H1 (cell line): ENCODE measurements around the gene USP7. TPM values are rescaled to one million over a fixed set of nuclear protein-coding genes. Genes with fewer than 3 reads are reported as not detected.

Experiments used
- CTCF ChIA-PET: fragments of 300-600 bp; sonication (Branson Sonifier 250); formaldehyde crosslinking; loops from one replicate; lab custom pipeline; 2021; ENCODE audit not compliant: partially characterized antibody; lab: Charles Lee
- POLR2A ChIA-PET: fragments of 300-600 bp; sonication (Branson Sonifier 250); formaldehyde crosslinking; loops from one replicate; lab custom pipeline; 2021; ENCODE audit warnings: inconsistent platforms; ENCODE audit not compliant: partially characterized antibody; lab: Charles Lee
- DNase-seq, 2 experiments: peaks; one replicate each; pipeline versions ENCODE4 v3.0.0 to v3.0.0-alpha.2; 2010 to 2022; ENCODE audit warnings: low spot score in 2 of 2, low read depth in 1 of 2, mixed read lengths in 1 of 2
- FAIRE-seq: peaks from 2 replicates; lab custom pipeline; 2011; peaks lifted over from hg19 to GRCh38; lab: Jason Lieb, UNC
- H2AFZ ChIP-seq: 2 replicates; pipeline ENCODE4 v1.8.1; 2012; ENCODE audit warnings: low read length, inconsistent platforms
- H2AK5ac ChIP-seq: 2 replicates; pipeline ENCODE4 v1.6.1; 2013; ENCODE audit warnings: low read depth, low read length
- H2BK120ac ChIP-seq: replicated peaks from 2 replicates; pipeline ENCODE3; 2013; ENCODE audit warnings: low read depth, low read length, inconsistent platforms
- H2BK12ac ChIP-seq: 2 replicates; pipeline ENCODE4 v1.6.1; 2013; ENCODE audit warnings: low read depth, low read length
- H2BK15ac ChIP-seq: 2 replicates; pipeline ENCODE4 v1.6.1; 2013; ENCODE audit warnings: low read length
- H2BK20ac ChIP-seq: 2 replicates; pipeline ENCODE4 v1.6.1; 2013; ENCODE audit warnings: low read length
- H2BK5ac ChIP-seq: 2 replicates; pipeline ENCODE4 v1.6.1; 2013; ENCODE audit warnings: low read depth, low read length
- H3K14ac ChIP-seq: 2 replicates; pipeline ENCODE4 v1.6.1; 2013; ENCODE audit warnings: inconsistent platforms; ENCODE audit not compliant: insufficient read length
- H3K18ac ChIP-seq: 2 replicates; pipeline ENCODE4 v1.6.1; 2013; ENCODE audit warnings: low read length; ENCODE audit errors: extremely low read depth
- H3K23ac ChIP-seq: 2 replicates; pipeline ENCODE4 v1.6.1; 2013; ENCODE audit warnings: inconsistent platforms; ENCODE audit not compliant: insufficient read length
- H3K23me2 ChIP-seq: 2 replicates; pipeline ENCODE4 v1.6.1; 2013; ENCODE audit warnings: low read depth, low read length
- H3K27ac ChIP-seq: 2 replicates; pipeline ENCODE4 v1.6.1; 2011; ENCODE audit warnings: low read depth, low read length, inconsistent platforms
- H3K27me3 ChIP-seq, 4 experiments: replicated peaks in 1 of 4; 1 replicate in 1 of 4; 2 replicates in 3 of 4; pipeline versions ENCODE4 v1.6.1 to v1.8.1; 2011 to 2013; ENCODE audit warnings: low read length in 3 of 4, mild to moderate bottlenecking in 3 of 4, inconsistent platforms in 2 of 4, mixed read lengths in 2 of 4, moderate library complexity in 1 of 4; ENCODE audit not compliant: control insufficient read depth in 3 of 4, insufficient read depth in 3 of 4; ENCODE audit errors: extremely low read depth in 1 of 4
- H3K36me3 ChIP-seq, 4 experiments: 2 replicates each; pipeline versions ENCODE4 v1.6.1 to v1.8.1; 2011 to 2013; ENCODE audit warnings: mild to moderate bottlenecking in 4 of 4, low read length in 3 of 4, moderate library complexity in 2 of 4, control low read depth in 1 of 4, inconsistent platforms in 1 of 4; ENCODE audit not compliant: insufficient read depth in 4 of 4, control insufficient read depth in 2 of 4
- H3K4ac ChIP-seq: replicated peaks from 2 replicates; pipeline ENCODE3; 2013; ENCODE audit warnings: low read length, low read depth, mixed read lengths, inconsistent platforms; ENCODE audit not compliant: insufficient read length
- H3K4me1 ChIP-seq, 4 experiments: replicated peaks in 1 of 4; 1 replicate in 1 of 4; 2 replicates in 3 of 4; pipeline versions ENCODE4 v1.6.1 to v1.8.1; 2011 to 2013; ENCODE audit warnings: low read length in 3 of 4, inconsistent platforms in 2 of 4, mixed read lengths in 1 of 4; ENCODE audit not compliant: insufficient read depth in 4 of 4, control insufficient read depth in 3 of 4
- H3K4me2 ChIP-seq, 2 experiments: 2 replicates each; pipeline versions ENCODE4 v1.6.1 to v1.8.1; 2011 to 2013; ENCODE audit warnings: low read depth in 2 of 2, low read length in 2 of 2, control low read depth in 1 of 2, inconsistent platforms in 1 of 2, mild to moderate bottlenecking in 1 of 2; ENCODE audit not compliant: insufficient read depth in 1 of 2
- H3K4me3 ChIP-seq, 4 experiments: fragments of 200-600, 300-600 bp in 1 of 4; sonication (generic), shearing (Covaris generic), sonication (Bioruptor Twin) in 1 of 4; 2 replicates each; pipeline versions ENCODE4 v1.5.1 to v1.8.1; 2011 to 2016; ENCODE audit warnings: low read length in 4 of 4, low read depth in 3 of 4, control low read depth in 2 of 4, inconsistent platforms in 2 of 4, mild to moderate bottlenecking in 2 of 4, mixed read lengths in 1 of 4, moderate library complexity in 1 of 4; ENCODE audit not compliant: insufficient read depth in 2 of 4; ENCODE audit errors: extremely low read depth in 1 of 4
- H3K56ac ChIP-seq: replicated peaks from 2 replicates; pipeline ENCODE3; 2013; ENCODE audit warnings: low read depth, mild to moderate bottlenecking, mixed read lengths, low read length, inconsistent platforms; ENCODE audit not compliant: insufficient read length
- H3K79me1 ChIP-seq: 2 replicates; pipeline ENCODE4 v1.6.1; 2013; ENCODE audit warnings: low read depth, low read length, control low read depth
- H3K79me2 ChIP-seq, 2 experiments: 2 replicates each; pipeline versions ENCODE4 v1.6.1 to v1.8.1; 2012 to 2013; ENCODE audit warnings: low read length in 2 of 2, mild to moderate bottlenecking in 2 of 2, inconsistent platforms in 1 of 2; ENCODE audit not compliant: insufficient read depth in 2 of 2, control insufficient read depth in 1 of 2
- H3K9ac ChIP-seq, 4 experiments: replicated peaks in 1 of 4; 1 replicate in 1 of 4; 2 replicates in 3 of 4; pipeline versions ENCODE4 v1.6.1 to v1.8.1; 2011 to 2013; ENCODE audit warnings: low read depth in 3 of 4, low read length in 3 of 4, control low read depth in 2 of 4, mild to moderate bottlenecking in 2 of 4, moderate library complexity in 2 of 4, inconsistent platforms in 1 of 4; ENCODE audit errors: extremely low read depth in 1 of 4
- H3K9me3 ChIP-seq, 2 experiments: 2 replicates each; pipeline versions ENCODE4 v1.6.1 to v1.8.1; 2012 to 2013; ENCODE audit warnings: mild to moderate bottlenecking in 2 of 2, moderate library complexity in 2 of 2, control low read depth in 1 of 2, inconsistent platforms in 1 of 2, low read depth in 1 of 2, low read length in 1 of 2, mixed read lengths in 1 of 2; ENCODE audit not compliant: insufficient read depth in 2 of 2
- H4K20me1 ChIP-seq, 2 experiments: replicated peaks in 1 of 2; 2 replicates each; pipeline versions ENCODE3 to v1.8.1; 2011 to 2013; ENCODE audit warnings: inconsistent platforms in 2 of 2, low read length in 2 of 2, mild to moderate bottlenecking in 1 of 2; ENCODE audit not compliant: insufficient read depth in 2 of 2, control insufficient read depth in 1 of 2
- H4K5ac ChIP-seq: 2 replicates; pipeline ENCODE4 v1.6.1; 2013; ENCODE audit warnings: low read length, low read depth, mixed read lengths, inconsistent platforms; ENCODE audit not compliant: insufficient read length
- H4K8ac ChIP-seq: 2 replicates; pipeline ENCODE4 v1.8.0; 2013; ENCODE audit warnings: mild to moderate bottlenecking, moderate library complexity, low read length, inconsistent platforms; ENCODE audit not compliant: insufficient read depth; ENCODE audit errors: extremely low read depth
- H4K91ac ChIP-seq: replicated peaks from 2 replicates; pipeline ENCODE3; 2013; ENCODE audit warnings: low read length, mixed read lengths, inconsistent platforms; ENCODE audit not compliant: insufficient read length
- BACH1 ChIP-seq: IDR thresholded peaks from 2 replicates; pipeline ENCODE4 v1.6.1; 2012; ENCODE audit warnings: low read length, improper control_type of control experiment
- BRCA1 ChIP-seq: IDR thresholded peaks from 2 replicates; pipeline ENCODE4 v1.6.1; 2012; ENCODE audit warnings: low read depth, low read length, improper control_type of control experiment
- CEBPB ChIP-seq: IDR thresholded peaks from 2 replicates; pipeline ENCODE4 v1.6.1; 2012; ENCODE audit warnings: low read depth, low read length
- HDAC6 ChIP-seq: IDR thresholded peaks from one replicate; pipeline ENCODE4 v1.7.1; 2012; ENCODE audit warnings: low read depth, mild to moderate bottlenecking, inconsistent platforms, low read length, moderate library complexity
- KDM5A ChIP-seq: fragments of 200-600 bp; IDR thresholded peaks from 2 replicates; pipeline ENCODE4 v1.7.1; 2012; ENCODE audit warnings: mild to moderate bottlenecking, low read length, inconsistent platforms, mixed read lengths
- POLR2A ChIP-seq, 2 experiments: IDR thresholded peaks; 1 replicate in 1 of 2; 2 replicates in 1 of 2; pipeline ENCODE4 v1.6.1; 2011; ENCODE audit warnings: low read depth in 2 of 2, low read length in 2 of 2, mild to moderate bottlenecking in 2 of 2; ENCODE audit errors: control extremely low read depth in 1 of 2
- RFX5 ChIP-seq: IDR thresholded peaks from 2 replicates; pipeline ENCODE4 v1.6.1; 2011; ENCODE audit warnings: low read depth, low read length, improper control_type of control experiment, borderline replicate concordance
- SAP30 ChIP-seq: fragments of 300-600 bp; sonication (generic); IDR thresholded peaks from 2 replicates; pipeline ENCODE4 v1.7.1; 2012; ENCODE audit warnings: low read length, moderate library complexity, mild to moderate bottlenecking, inconsistent platforms; ENCODE audit not compliant: insufficient read depth, insufficient replicate concordance
- ZNF274 ChIP-seq: IDR thresholded peaks from 2 replicates; pipeline ENCODE4 v1.7.0; 2012; ENCODE audit warnings: low read length, borderline replicate concordance; ENCODE audit errors: extremely low read depth
- WGBS, 2 experiments: shearing (Covaris generic) in 1 of 2; methylation state at CpG; one replicate each; pipeline versions ENCODE4 v1.1.6 to v1.1.7; 2013 to 2015; ENCODE audit warnings: low lambda C conversion rate in 2 of 2, mixed read lengths in 2 of 2, inconsistent platforms in 1 of 2, low coverage in 1 of 2, missing lambda C conversion rate in 1 of 2; ENCODE audit not compliant: insufficient replicate concordance in 2 of 2, insufficient coverage in 1 of 2, insufficient read length in 1 of 2; ENCODE audit errors: extremely low coverage in 1 of 2, missing lambda C conversion rate in 1 of 2; 5-methylcytosine and 5-hydroxymethylcytosine counted together
- polyA plus RNA-seq, 7 experiments: library from polyadenylated mRNA; depleted of rRNA in 3 of 7; stranded (reverse) in 5 of 7; unstranded in 2 of 7; fragments of >200 nt in 5 of 7; fragments of 200-250 nt in 2 of 7; gene quantifications; 1 replicate in 5 of 7; 2 replicates in 1 of 7; 4 replicates in 1 of 7; pipeline versions ENCODE4 v1.2.1 to v1.2.3, GENCODE V29; 2011 to 2013; ENCODE audit warnings: missing spikeins in 2 of 7, mixed read lengths in 2 of 7
- total RNA-seq: library from RNA; stranded (reverse); fragmentation: NEBNext Ultra II Directional; extraction: Animal tissue kit (Norgen Biotek cat#: 25700); gene quantifications from 2 replicates; pipeline ENCODE4 v1.2.1, GENCODE V29; 2021
- TF ChIP-seq, protein P1 (sequence below), 3 experiments: IDR thresholded peaks; 1 replicate in 2 of 3; 2 replicates in 1 of 3; pipeline versions ENCODE4 v1.5.1 to v1.6.1; 2011; ENCODE audit warnings: low read length in 3 of 3, mild to moderate bottlenecking in 3 of 3, inconsistent platforms in 2 of 3, low read depth in 1 of 3, moderate library complexity in 1 of 3; ENCODE audit not compliant: insufficient read depth in 1 of 3; ENCODE audit errors: control extremely low read depth in 1 of 3

USP7 gene
- total and polyA plus RNA-seq, 2 of the 8 experiments (the other 6 are each of a cell fraction or from before 2014, with no cell fraction given), result 21.3 to 211 TPM

DNA sequence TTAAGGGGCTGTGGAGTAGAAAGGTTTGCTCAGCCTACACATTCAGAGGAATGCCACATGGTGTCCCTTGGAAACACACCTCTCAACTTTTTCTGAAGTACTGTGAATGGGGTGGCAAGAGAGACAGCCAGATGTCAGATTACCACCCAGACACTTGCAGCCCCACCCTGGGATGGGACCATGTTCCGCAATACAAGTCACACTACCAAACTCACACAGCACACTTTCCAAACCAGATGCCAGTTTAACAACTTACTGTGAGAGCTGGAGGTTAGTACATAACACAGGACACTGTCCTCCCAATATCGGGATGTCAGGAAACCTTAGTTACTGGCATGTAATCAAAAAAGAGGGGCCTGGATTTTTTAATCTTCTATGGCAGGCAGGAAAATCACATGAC, 7.9 kb downstream of the USP7 start:
- H3K4me1 ChIP-seq, result peaks cover 33 to 50% (median 43%) of the 10 kb centered on the region in 4 experiments
- no peak overlapping the region for H3K4ac ChIP-seq
- H3K9ac ChIP-seq, result no peak overlapping the region
- H3K79me1 ChIP-seq, result peaks cover 16% of the 10 kb centered on the region
- no peak overlapping the region for H3K4me3 ChIP-seq
- no peak overlapping the region; the same call in 1 of the 2 replicates for H2BK12ac ChIP-seq
- ChIA-PET CTCF (interaction anchor here (0.6 to 3.6 kb wide), 10 partner anchors 9 to 62 kb away, joined by 3 to 24 read pairs (median 6); no protein-coding TSS in a partner anchor), POLR2A (interaction anchor here (0.7 to 1.8 kb wide), 3 partner anchors 8 to 133 kb away, joined by 3 to 5 read pairs (median 3); no protein-coding TSS in a partner anchor)
- no peaks in the 10 kb centered on the region for H3K23me2 ChIP-seq
- H3K4me2 ChIP-seq, result no peak overlapping the region
- H3K14ac ChIP-seq, result no peak overlapping the region
- no peak overlapping the region for H2BK120ac ChIP-seq
- H3K9me3 ChIP-seq, result no peaks in the 10 kb centered on the region
- H4K8ac ChIP-seq, result no peak overlapping the region
- WGBS, 2 experiments, result 82% methylated on average over 2 of the region's 2 CpGs; no CpG with 5 or more reads in 1 of the 2 experiments
- H4K91ac ChIP-seq, result no peak overlapping the region
- no peak overlapping the region for H2AFZ ChIP-seq
- peaks cover 54 to 71% of the 10 kb centered on the region in 2 experiments for H4K20me1 ChIP-seq
- H3K56ac ChIP-seq, result no peak overlapping the region
- no peak overlapping the region for H3K23ac ChIP-seq
- H3K79me2 ChIP-seq, result peaks cover 86 to 95% of the 10 kb centered on the region in 2 experiments
- H3K27me3 ChIP-seq, result no peaks in the 10 kb centered on the region
- no peak overlapping the region for H2BK5ac ChIP-seq
- no peak overlapping the region for H2AK5ac ChIP-seq
- H2BK20ac ChIP-seq, result no peak overlapping the region
- TF ChIP-seq, protein P1, sequence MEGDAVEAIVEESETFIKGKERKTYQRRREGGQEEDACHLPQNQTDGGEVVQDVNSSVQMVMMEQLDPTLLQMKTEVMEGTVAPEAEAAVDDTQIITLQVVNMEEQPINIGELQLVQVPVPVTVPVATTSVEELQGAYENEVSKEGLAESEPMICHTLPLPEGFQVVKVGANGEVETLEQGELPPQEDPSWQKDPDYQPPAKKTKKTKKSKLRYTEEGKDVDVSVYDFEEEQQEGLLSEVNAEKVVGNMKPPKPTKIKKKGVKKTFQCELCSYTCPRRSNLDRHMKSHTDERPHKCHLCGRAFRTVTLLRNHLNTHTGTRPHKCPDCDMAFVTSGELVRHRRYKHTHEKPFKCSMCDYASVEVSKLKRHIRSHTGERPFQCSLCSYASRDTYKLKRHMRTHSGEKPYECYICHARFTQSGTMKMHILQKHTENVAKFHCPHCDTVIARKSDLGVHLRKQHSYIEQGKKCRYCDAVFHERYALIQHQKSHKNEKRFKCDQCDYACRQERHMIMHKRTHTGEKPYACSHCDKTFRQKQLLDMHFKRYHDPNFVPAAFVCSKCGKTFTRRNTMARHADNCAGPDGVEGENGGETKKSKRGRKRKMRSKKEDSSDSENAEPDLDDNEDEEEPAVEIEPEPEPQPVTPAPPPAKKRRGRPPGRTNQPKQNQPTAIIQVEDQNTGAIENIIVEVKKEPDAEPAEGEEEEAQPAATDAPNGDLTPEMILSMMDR (IDR thresholded peaks at IDR 0.05; ENCODE audit: control extremely low read depth in 1 of 3, insufficient read depth in 1 of 3, low read depth in 1 of 3, low read length in 3 of 3), result no peak
- TF ChIP-seq RFX5 (no peak), SAP30 (no peak), POLR2A (IDR thresholded peaks at IDR 0.05; ENCODE audit: control extremely low read depth in 1 of 2, low read depth in 2 of 2, low read length in 2 of 2) (no peak), BACH1 (no peak), HDAC6 (no peak), ZNF274 (no peak), KDM5A (no peak), BRCA1 (no peak), CEBPB (no peak)
- no peak for FAIRE-seq
- no peak overlapping the region for H2BK15ac ChIP-seq
- DNase-seq, result no peak
- no peaks in the 10 kb centered on the region for H3K36me3 ChIP-seq
- H4K5ac ChIP-seq, result no peak overlapping the region
- no peak overlapping the region for H3K27ac ChIP-seq
- no peak overlapping the region for H3K18ac ChIP-seq
